ENCODE results near the gene KRT34.
A peak's percentile ranks its signal among the peaks of the same experiment; 100 is the strongest.
"Not testable (repeated sequence)": the region's sequence is repeated elsewhere in the genome, so short reads cannot be mapped to it uniquely, and the experiment has no call there.

The KRT34 gene

GRCh38 chr17:41381943-41382342, at the start of gene KRT34:
Gene KRT34 (minus strand): TSS chr17:41382306. CDS start chr17:41382246, 60 bp downstream.
- H3K27me3 ChIP-seq (replicated peaks; ENCODE audit: control insufficient read depth, insufficient read depth, low read length); H3K9ac ChIP-seq (ENCODE audit: low read length); H3K36me3 ChIP-seq (ENCODE audit: control insufficient read depth, insufficient read depth, low read length, severe bottlenecking); DNase-seq (ENCODE audit: low read depth); H3K4me3 ChIP-seq (ENCODE audit: low read length); H3K9me3 ChIP-seq (ENCODE audit: control insufficient read depth, low read length): not testable (repeated sequence)
- peaks cover 17% of the 10 kb centered on the region for H3K4me1 ChIP-seq (ENCODE audit: control insufficient read depth, insufficient read depth, low read length)

- H3K4me3 ChIP-seq (ENCODE audit: low read length); H3K4me1 ChIP-seq (ENCODE audit: control insufficient read depth, insufficient read depth, low read length); DNase-seq (ENCODE audit: low read depth); H3K36me3 ChIP-seq (ENCODE audit: control insufficient read depth, insufficient read depth, low read length, severe bottlenecking); H3K9me3 ChIP-seq (ENCODE audit: control insufficient read depth, low read length); H3K9ac ChIP-seq (ENCODE audit: low read length): not testable (repeated sequence)
- peaks cover 15% of the 10 kb centered on the region for H3K27me3 ChIP-seq (replicated peaks; ENCODE audit: control insufficient read depth, insufficient read depth, low read length)
These were observed 48.3 kb upstream of the KRT34 start for GRCh38 chr17:41430376-41430775.

DNA sequence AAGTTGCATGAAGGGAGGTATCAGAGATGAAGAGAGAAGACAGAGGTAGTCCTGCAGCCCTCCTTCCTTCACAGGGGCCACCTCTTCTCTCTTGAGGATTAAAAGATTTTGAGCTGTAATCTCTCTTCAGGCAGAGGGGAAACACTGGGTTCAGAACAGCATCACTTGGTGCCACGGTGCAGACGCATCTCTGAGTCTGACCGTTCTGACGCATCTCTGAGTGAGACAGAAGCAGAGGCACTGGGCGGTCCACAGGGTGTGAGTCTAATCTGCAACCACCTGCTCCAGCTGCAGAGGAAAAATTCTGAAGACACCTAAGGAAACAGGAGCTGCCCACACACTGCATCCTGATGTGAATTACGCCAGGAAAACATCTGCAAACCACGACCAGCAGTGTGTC, 47.6 kb upstream of the KRT34 start:
- no peak for DNase-seq (ENCODE audit: low read depth)
- H3K27me3 ChIP-seq (replicated peaks; ENCODE audit: control insufficient read depth, insufficient read depth, low read length): peaks cover 12% of the 10 kb centered on the region
- H3K9me3 ChIP-seq (ENCODE audit: control insufficient read depth, low read length): no peaks in the 10 kb centered on the region
- H3K4me3 ChIP-seq (ENCODE audit: low read length): no peak overlapping the region
- no peak overlapping the region for H3K9ac ChIP-seq (ENCODE audit: low read length)
- no peaks in the 10 kb centered on the region for H3K36me3 ChIP-seq (ENCODE audit: control insufficient read depth, insufficient read depth, low read length, severe bottlenecking)
- H3K4me1 ChIP-seq (ENCODE audit: control insufficient read depth, insufficient read depth, low read length): no peaks in the 10 kb centered on the region

DNA sequence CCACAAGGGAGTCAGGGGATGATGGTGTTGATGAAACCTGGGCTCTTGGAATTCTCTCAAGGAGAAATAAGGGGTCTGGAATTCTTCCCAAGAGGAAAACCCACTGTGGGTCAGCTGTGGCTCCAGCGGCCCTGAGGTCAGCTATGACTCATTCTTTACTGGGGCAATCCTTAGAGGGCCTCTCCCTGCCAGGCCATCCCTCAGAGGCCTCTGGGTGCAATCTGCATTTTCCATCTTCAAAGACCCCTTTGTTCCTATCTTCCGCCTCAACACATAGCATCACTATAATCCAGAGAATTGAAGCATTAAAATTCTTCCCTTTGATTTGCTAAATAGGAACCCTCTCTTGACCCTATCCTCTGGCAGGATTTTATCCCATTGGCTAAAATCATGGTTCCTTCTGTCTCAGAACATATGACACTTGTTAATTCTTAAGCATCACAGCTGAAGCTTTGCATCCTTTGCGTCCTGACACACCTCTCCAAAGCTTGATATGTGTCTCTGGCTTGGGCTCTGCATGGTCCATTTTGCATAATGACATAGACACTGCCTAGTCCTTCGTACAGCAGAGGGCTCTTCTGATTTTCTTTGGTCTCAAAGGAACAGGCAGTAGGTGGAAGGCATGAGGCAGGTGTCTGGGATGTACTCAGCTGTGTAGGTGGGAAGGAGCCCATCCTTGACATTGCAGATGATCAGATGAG, 46.6 kb upstream of the KRT34 start:
- H3K9ac ChIP-seq (ENCODE audit: low read length): no peak overlapping the region
- H3K4me3 ChIP-seq (ENCODE audit: low read length): no peak overlapping the region
- H3K27me3 ChIP-seq (replicated peaks; ENCODE audit: control insufficient read depth, insufficient read depth, low read length): peaks cover 11% of the 10 kb centered on the region
- H3K4me1 ChIP-seq (ENCODE audit: control insufficient read depth, insufficient read depth, low read length): no peaks in the 10 kb centered on the region
- DNase-seq (ENCODE audit: low read depth): no peak
- H3K9me3 ChIP-seq (ENCODE audit: control insufficient read depth, low read length): no peaks in the 10 kb centered on the region
- no peaks in the 10 kb centered on the region for H3K36me3 ChIP-seq (ENCODE audit: control insufficient read depth, insufficient read depth, low read length, severe bottlenecking)

DNA sequence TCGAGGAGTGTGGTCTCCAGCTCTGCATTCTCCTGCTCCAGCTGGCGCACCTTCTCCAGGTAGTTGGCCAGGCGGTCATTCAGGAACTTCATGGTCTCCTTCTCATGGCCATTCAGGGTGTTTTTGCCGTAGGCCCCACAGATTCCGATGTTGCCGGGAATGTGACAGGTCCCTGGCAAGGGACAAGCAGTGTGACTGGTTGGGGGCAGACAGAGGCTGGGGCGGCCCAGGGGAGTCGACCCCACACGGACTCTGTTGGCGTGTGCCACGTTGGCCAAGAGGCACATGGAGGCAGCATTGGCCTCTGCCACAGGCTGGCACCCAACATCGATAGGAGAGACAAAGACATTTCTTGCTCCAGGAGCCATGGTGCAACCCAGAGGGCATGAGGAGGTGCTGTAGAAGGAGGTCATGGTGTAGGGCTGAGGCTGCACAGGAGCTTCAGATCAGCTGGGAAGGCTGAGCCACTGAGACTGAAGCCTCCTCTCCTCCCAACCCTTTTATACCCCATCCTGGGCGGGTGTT, 42.1 kb upstream of the KRT34 start, which contains the start of gene KRT37:
TSS of gene KRT37 (minus strand) at position 475 of the 525 bp plus-strand sequence. CDS start at position 413, 62 bp downstream.
- Histone ChIP-seq H3K4me3 (ENCODE audit: low read length) (no peak within 1 kb of the TSS), H3K9me3 (ENCODE audit: control insufficient read depth, low read length) (no peaks in the 10 kb centered on the region), H3K4me1 (ENCODE audit: control insufficient read depth, insufficient read depth, low read length) (peaks cover 5% of the 10 kb centered on the region), H3K36me3 (ENCODE audit: control insufficient read depth, insufficient read depth, low read length, severe bottlenecking) (no peaks in the 10 kb centered on the region), H3K9ac (ENCODE audit: low read length) (no peak within 1 kb of the TSS), H3K27me3 (replicated peaks; ENCODE audit: control insufficient read depth, insufficient read depth, low read length) (peaks cover 9% of the 10 kb centered on the region)
- no peak for DNase-seq (ENCODE audit: low read depth)

DNA sequence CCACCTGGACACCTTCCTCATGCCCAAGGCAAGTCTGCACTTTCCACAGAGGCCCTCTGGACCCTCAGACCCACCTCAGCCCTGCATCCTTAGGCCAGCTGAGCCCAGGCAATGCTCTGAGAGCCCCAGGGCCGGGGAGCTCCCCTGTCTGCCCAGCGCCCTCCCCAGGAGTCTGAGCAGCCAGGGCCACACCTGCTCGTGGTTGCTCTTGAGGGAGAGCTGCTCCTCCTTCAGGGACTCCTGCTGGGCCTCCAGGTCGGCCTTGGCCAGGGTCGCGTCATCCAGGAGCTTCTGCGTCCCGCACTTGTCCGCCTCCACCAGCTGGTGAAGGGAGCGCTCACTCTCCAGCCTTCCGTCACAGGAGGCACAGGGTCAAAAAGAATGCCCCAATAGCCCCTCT, 40.5 kb upstream of the KRT34 start:
- H3K9me3 ChIP-seq (ENCODE audit: control insufficient read depth, low read length); H3K36me3 ChIP-seq (ENCODE audit: control insufficient read depth, insufficient read depth, low read length, severe bottlenecking); H3K27me3 ChIP-seq (replicated peaks; ENCODE audit: control insufficient read depth, insufficient read depth, low read length); H3K4me1 ChIP-seq (ENCODE audit: control insufficient read depth, insufficient read depth, low read length); DNase-seq (ENCODE audit: low read depth); H3K9ac ChIP-seq (ENCODE audit: low read length); H3K4me3 ChIP-seq (ENCODE audit: low read length): not testable (repeated sequence)

DNA sequence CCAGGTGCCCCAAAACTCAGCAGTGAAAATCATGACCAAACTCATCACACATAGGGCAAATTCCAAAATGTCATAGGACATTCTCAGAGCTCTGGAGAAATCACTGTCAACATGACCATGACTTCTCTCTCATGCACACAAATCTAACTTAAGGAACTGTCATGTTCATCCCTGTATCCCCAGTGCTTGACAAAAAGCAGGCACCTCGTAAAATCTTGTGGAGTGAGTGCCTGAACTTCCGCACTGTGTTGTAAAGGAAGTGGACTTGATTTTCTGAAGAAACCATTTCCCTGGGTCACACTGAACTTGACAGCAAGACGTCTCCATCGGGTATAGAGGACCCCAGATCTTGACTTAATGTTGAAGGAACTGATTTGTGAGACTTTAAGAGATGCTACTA, 39.5 kb upstream of the KRT34 start:
- Histone ChIP-seq H3K36me3 (ENCODE audit: control insufficient read depth, insufficient read depth, low read length, severe bottlenecking) (no peaks in the 10 kb centered on the region), H3K9me3 (ENCODE audit: control insufficient read depth, low read length) (no peaks in the 10 kb centered on the region), H3K4me3 (ENCODE audit: low read length) (no peak overlapping the region), H3K9ac (ENCODE audit: low read length) (no peak overlapping the region), H3K27me3 (replicated peaks; ENCODE audit: control insufficient read depth, insufficient read depth, low read length) (peaks cover 9% of the 10 kb centered on the region), H3K4me1 (ENCODE audit: control insufficient read depth, insufficient read depth, low read length) (peaks cover 5% of the 10 kb centered on the region)
- DNase-seq (ENCODE audit: low read depth): no peak

DNA sequence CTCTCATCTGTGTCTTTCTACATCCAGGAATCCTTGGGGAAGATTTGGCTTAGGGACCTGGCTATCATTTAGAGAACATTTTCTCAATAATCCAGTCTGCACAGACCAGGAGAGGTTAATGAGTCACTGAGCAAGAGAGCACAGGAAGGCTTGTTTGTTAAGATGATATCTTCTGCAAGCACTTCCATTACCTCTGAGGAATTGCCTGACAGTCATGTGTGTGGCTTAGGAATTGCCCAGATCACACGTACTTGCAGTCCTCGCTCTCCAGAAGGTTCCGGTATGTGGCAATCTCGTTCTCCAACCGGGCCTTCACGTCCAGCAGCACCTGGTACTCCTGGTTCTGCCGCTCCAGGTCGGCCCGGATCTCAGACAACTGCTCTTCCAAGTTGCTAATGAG, 39.0 kb upstream of the KRT34 start:
- no peak overlapping the region for H3K9ac ChIP-seq (ENCODE audit: low read length)
- no peaks in the 10 kb centered on the region for H3K9me3 ChIP-seq (ENCODE audit: control insufficient read depth, low read length)
- DNase-seq (ENCODE audit: low read depth): peak; percentile 27
- peaks cover 9% of the 10 kb centered on the region for H3K4me1 ChIP-seq (ENCODE audit: control insufficient read depth, insufficient read depth, low read length)
- peaks cover 9% of the 10 kb centered on the region for H3K27me3 ChIP-seq (replicated peaks; ENCODE audit: control insufficient read depth, insufficient read depth, low read length)
- no peaks in the 10 kb centered on the region for H3K36me3 ChIP-seq (ENCODE audit: control insufficient read depth, insufficient read depth, low read length, severe bottlenecking)
- no peak overlapping the region for H3K4me3 ChIP-seq (ENCODE audit: low read length)

DNA sequence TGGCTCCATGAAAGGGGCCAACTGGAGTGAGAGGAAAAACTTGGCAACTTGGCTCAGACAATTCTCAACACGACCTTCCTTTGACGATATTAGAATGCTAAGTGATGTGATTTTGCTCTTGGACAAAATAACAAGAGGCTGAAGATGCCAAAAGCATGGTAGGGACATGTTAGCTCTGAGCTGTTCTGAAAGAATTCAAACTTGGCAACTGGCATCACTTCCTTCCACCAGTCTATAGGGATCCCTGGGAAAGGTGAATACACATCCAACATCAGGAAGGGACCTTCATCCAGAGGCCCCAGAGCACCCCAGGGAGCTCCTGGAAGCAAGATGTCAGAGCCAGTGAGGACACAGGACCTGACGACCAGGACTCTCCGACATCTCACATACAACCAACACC, 38.0 kb upstream of the KRT34 start:
- Histone ChIP-seq H3K4me3 (ENCODE audit: low read length) (no peak overlapping the region), H3K36me3 (ENCODE audit: control insufficient read depth, insufficient read depth, low read length, severe bottlenecking) (no peaks in the 10 kb centered on the region), H3K27me3 (replicated peaks; ENCODE audit: control insufficient read depth, insufficient read depth, low read length) (peaks cover 9% of the 10 kb centered on the region), H3K9me3 (ENCODE audit: control insufficient read depth, low read length) (no peaks in the 10 kb centered on the region), H3K4me1 (ENCODE audit: control insufficient read depth, insufficient read depth, low read length) (peaks cover 19% of the 10 kb centered on the region), H3K9ac (ENCODE audit: low read length) (no peak overlapping the region)
- peak; percentile 30 for DNase-seq (ENCODE audit: low read depth)

DNA sequence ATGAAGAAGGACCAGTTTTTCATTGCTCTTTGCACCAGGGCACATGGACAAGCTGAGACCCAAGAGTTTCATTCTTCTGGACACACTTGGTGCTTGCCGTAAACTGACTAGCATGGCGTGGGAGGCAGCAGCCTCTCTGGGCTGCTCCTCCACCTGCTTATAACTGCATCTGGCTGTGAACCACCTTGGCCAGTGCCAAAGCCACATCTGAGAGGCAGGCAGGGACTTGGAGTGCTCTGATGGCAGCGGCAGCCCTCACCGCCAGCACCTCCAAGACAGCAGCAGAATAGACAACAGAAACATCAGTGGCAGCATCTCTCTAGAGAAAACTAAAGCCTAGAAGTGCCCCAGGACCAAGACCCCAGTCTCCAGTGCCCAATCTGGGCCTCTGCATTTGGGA, 37.6 kb upstream of the KRT34 start:
- Histone ChIP-seq H3K9me3 (ENCODE audit: control insufficient read depth, low read length) (no peaks in the 10 kb centered on the region), H3K4me1 (ENCODE audit: control insufficient read depth, insufficient read depth, low read length) (peaks cover 20% of the 10 kb centered on the region), H3K27me3 (replicated peaks; ENCODE audit: control insufficient read depth, insufficient read depth, low read length) (peaks cover 9% of the 10 kb centered on the region), H3K9ac (ENCODE audit: low read length) (no peak overlapping the region), H3K36me3 (ENCODE audit: control insufficient read depth, insufficient read depth, low read length, severe bottlenecking) (no peaks in the 10 kb centered on the region), H3K4me3 (ENCODE audit: low read length) (no peak overlapping the region)
- no peak for DNase-seq (ENCODE audit: low read depth)

DNA sequence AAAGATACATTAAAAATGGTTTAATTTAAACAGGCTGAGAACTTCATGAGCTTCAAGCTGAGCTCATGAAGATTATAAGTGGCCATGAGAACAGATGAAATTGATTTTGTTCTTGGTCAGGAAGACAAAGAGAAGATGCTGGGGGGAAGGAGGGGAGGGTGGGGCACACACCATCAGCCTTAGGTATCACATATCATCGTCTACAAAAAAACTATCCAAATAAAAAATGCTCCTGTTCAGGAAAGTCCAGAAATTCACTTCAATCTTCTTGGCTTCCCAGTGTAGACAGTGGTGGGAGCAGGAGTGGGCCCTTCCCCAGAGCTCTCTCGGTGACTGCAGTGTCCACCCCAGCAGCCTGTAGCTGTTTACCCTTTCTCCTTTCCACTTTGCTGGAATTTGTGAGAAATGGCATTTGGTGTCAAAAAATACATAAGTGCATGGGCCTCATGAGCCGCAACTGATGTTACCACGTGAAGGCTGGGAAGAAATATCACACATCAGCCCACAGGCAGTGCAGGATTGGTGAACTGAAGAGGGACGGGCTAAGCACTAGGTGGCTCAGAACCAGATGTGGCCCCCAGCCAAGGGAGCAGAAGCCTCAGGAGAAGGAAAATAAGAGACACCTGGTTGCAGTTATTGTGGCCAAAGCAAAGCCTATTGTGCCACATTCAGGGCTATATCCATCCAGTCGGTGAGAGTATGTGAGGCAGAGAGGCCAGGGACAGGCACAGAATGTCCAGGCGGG, 36.2 kb upstream of the KRT34 start:
- DNase-seq (ENCODE audit: low read depth): no peak
- H3K4me1 ChIP-seq (ENCODE audit: control insufficient read depth, insufficient read depth, low read length): peaks cover 20% of the 10 kb centered on the region
- no peaks in the 10 kb centered on the region for H3K27me3 ChIP-seq (replicated peaks; ENCODE audit: control insufficient read depth, insufficient read depth, low read length)
- no peaks in the 10 kb centered on the region for H3K9me3 ChIP-seq (ENCODE audit: control insufficient read depth, low read length)
- H3K9ac ChIP-seq (ENCODE audit: low read length): no peak overlapping the region
- H3K4me3 ChIP-seq (ENCODE audit: low read length): no peak overlapping the region
- H3K36me3 ChIP-seq (ENCODE audit: control insufficient read depth, insufficient read depth, low read length, severe bottlenecking): no peaks in the 10 kb centered on the region
